MM.1S (cell line): ENCODE results near the gene SSC4D.

ENCODE experiments used
- CTCF ChIP-seq: fragments of 300-600 bp; sonication (generic); IDR thresholded peaks from 2 replicates; pipeline ENCODE4 v1.5.1; 2016; ENCODE audit warnings: antibody characterized with exemption, low read length, mixed read lengths
- EZH2phosphoT487 ChIP-seq: fragments of 300-600 bp; sonication (generic); IDR thresholded peaks from 2 replicates; pipeline ENCODE4 v1.6.1; 2018; ENCODE audit warnings: antibody characterized with exemption, low read length

GRCh38 chr7:76423666-76424412 is 14.3 kb upstream of the SSC4D start:
- TF ChIP-seq CTCF (no peak), EZH2phosphoT487 (no peak)
